GM18870 (cell line): ENCODE results near the gene SP3.

Experiments used
- ATAC-seq: cut with Tn5 transposase; IDR thresholded peaks from one replicate; pipeline ENCODE4 v1.9.1; 2021; ENCODE audit warnings: moderate library complexity; ENCODE audit not compliant: unreplicated experiment

The SP3 gene

GRCh38 chr2:173947131-173947530, 18.0 kb downstream of the SP3 start:
- ATAC-seq = no peak

- ATAC-seq = no peak
Observed at GRCh38 chr2:173943738-173944137, 21.4 kb downstream of the SP3 start.

- no peak for ATAC-seq
Observed at GRCh38 chr2:173942861-173943523, 22.2 kb downstream of the SP3 start.

- ATAC-seq = no peak
Observed at GRCh38 chr2:173941567-173941966, 23.6 kb downstream of the SP3 start.

- ATAC-seq = no peak
Observed at GRCh38 chr2:173940208-173941020, 24.8 kb downstream of the SP3 start.

- no peak for ATAC-seq
Observed at GRCh38 chr2:173938700-173939384, 26.3 kb downstream of the SP3 start.

- ATAC-seq = no peak
Observed at GRCh38 chr2:173935305-173935704, 29.9 kb downstream of the SP3 start.

- no peak for ATAC-seq
Observed at GRCh38 chr2:173934895-173935294, 30.3 kb downstream of the SP3 start.

GRCh38 chr2:173931751-173932150, 33.4 kb downstream of the SP3 start:
- no peak for ATAC-seq

- no peak for ATAC-seq
Observed at GRCh38 chr2:173929441-173929840, 35.7 kb downstream of the SP3 start.

GRCh38 chr2:173926875-173927274, 38.3 kb downstream of the SP3 start:
- ATAC-seq = no peak

GRCh38 chr2:173924285-173924684, 40.9 kb downstream of the SP3 start:
- ATAC-seq = no peak

GRCh38 chr2:173922760-173923159, 42.4 kb downstream of the SP3 start:
- ATAC-seq = no peak

GRCh38 chr2:173922068-173922467, 43.1 kb downstream of the SP3 start:
- no peak for ATAC-seq

- ATAC-seq = no peak
Observed at GRCh38 chr2:173914055-173914927, 50.9 kb downstream of the SP3 start.

- ATAC-seq = no peak
Observed at GRCh38 chr2:173909846-173910245, 55.3 kb downstream of the SP3 start.

- ATAC-seq = no peak
Observed at GRCh38 chr2:173906626-173907025, 58.5 kb downstream of the SP3 start.

- ATAC-seq = no peak
Observed at GRCh38 chr2:173903601-173904394, 61.4 kb downstream of the SP3 start.

GRCh38 chr2:173898996-173899395, 66.2 kb downstream of the SP3 start:
- no peak for ATAC-seq

- ATAC-seq = peak; percentile 94
Observed at GRCh38 chr2:173898178-173898668, 67.0 kb downstream of the SP3 start.
